HG03342 (cell line): ENCODE measurements around the gene LCN9.

Source experiments
- ATAC-seq: cut with Tn5 transposase; IDR thresholded peaks from one replicate; pipeline ENCODE4 v1.9.1; 2021; ENCODE audit warnings: mild to moderate bottlenecking, moderate library complexity; ENCODE audit not compliant: unreplicated experiment

LCN9 gene

DNA sequence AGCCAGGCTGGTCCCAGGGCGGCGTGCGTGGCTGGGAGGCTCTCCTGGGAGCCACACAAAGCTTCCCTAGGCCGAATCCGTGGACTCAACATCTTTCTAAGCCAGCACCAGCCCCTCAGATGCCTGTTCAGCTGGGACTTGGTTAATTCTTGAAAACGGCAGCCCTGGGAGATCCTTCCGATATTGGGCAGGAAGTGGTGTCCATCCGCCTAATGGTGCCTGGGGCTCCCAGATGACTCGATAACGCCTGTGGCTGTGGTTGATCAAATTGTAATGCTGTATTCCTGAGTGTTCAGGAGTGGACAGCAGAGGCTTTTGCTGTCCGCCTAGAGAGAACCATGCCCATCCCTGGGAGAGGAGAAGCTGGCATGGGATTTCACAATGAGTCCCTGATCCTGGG, 52.9 kb downstream of the LCN9 start:
- no peak for ATAC-seq
